SK-N-DZ (cell line): ENCODE measurements around the gene RRM2. TPM values are rescaled to one million over a fixed set of nuclear protein-coding genes. Genes with fewer than 3 reads are reported as not detected.

ENCODE experiments used
- DNase-seq: peaks from one replicate; pipeline ENCODE4 v3.0.0-alpha.2; 2015; ENCODE audit warnings: low spot score
- polyA plus RNA-seq, 2 experiments: library from polyadenylated mRNA; depleted of rRNA; stranded (reverse); fragments of >200 nt; gene quantifications; 2 replicates each; pipeline ENCODE4 v1.2.3, GENCODE V29; 2014

RRM2 gene
- polyA plus RNA-seq (2014; cell fraction: cytosol; rRNA removed), result 126 and 131 TPM in 2 replicates
- 60.6 and 127 TPM in 2 replicates for polyA plus RNA-seq (2014; cell fraction: nucleus; rRNA removed)

DNA sequence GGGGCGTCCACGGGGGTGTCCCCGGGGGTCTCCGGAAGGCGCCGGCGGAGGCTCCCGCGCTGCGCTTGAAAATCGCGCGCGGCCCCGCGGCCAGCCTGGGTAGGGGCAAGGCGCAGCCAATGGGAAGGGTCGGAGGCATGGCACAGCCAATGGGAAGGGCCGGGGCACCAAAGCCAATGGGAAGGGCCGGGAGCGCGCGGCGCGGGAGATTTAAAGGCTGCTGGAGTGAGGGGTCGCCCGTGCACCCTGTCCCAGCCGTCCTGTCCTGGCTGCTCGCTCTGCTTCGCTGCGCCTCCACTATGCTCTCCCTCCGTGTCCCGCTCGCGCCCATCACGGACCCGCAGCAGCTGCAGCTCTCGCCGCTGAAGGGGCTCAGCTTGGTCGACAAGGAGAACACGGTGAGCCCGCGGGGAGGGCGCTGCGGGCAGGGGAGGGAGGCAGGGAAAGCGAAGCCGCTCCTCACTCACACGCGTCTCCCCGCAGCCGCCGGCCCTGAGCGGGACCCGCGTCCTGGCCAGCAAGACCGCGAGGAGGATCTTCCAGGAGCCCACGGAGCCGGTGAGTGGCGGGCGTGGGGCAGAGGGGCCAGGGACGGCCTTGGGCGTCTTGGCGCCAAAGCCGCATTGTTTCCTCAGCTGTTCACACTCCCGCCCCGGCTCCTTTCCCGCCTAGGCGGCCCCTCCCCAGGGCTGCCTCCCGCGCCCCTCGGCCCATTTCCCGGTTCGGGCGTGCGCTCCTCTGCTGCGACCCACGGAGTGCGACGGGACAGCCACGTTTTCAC, at the start of gene RRM2:
Gene RRM2 (plus strand): TSS at position 240 of the 781 bp plus-strand sequence. CDS start 60 bp downstream, at position 300.
- peak; percentile 96 for DNase-seq

DNA sequence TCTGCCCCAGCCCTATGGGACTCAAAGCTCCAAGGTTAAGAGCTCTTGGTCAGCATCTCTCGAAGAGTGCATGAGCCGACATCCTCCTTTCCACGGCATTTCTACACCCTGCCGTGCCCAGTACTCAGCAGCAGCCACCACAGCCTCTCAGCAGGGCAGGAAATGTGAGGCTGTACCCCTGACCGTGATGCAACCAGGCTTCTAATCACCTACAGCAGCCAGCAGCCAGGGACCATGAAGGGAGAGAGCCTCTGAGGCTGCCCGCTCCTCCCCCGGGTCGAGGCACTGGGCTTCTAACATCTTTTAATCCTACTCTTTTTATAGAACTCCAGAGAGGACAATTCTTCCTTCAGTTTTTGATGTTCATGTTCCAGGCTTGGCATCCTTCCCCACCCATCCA, 48.8 kb upstream of the RRM2 start:
- no peak for DNase-seq

DNA sequence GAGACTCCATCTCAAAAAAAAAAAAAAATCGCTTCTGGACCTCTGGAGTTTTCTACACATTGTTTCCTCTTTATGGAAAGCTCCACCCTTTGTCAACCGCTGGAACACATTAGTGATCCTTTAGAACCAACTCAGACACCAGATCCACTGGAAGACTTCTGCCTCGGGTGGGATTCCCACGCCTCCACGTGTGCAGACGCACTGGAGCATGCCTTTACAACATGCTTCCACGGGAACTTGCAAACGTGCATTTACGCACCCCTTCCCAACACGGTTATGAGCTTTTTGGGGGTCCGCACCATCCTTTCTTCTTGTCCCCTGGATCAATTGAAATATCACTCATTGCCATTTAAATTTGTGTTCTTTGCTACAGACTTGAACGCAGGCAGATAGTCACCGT, 47.4 kb upstream of the RRM2 start:
- no peak for DNase-seq

DNA sequence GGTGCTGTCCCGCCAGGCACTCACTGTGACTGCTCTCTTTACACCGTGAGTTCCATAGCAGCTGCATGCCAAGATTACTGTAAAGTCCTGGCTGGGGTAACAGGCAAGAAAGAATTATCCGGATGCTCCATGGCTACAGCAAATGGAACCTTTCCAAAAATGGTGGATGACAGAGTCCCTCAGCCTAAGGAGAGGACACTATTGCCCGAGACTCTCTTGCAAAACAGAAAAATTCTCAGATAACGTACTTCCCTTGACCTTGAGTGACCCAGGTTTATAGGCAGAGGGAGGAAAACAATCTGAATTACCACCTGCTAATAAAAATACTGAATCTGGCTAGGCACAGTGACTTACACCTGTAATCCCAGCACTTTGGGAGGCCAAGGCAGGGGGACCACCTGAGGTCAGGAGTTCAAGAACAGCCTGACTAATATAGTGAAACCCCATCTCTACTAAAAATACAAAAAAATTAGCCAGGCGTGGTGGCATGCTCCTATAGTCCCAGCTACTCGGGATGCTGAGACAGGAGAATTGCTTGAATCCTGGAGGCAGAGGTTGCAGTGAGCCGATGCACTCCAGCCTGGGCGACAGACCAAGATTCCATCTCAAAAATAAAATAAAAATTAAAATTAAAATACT, 46.8 kb upstream of the RRM2 start:
- no peak for DNase-seq

DNA sequence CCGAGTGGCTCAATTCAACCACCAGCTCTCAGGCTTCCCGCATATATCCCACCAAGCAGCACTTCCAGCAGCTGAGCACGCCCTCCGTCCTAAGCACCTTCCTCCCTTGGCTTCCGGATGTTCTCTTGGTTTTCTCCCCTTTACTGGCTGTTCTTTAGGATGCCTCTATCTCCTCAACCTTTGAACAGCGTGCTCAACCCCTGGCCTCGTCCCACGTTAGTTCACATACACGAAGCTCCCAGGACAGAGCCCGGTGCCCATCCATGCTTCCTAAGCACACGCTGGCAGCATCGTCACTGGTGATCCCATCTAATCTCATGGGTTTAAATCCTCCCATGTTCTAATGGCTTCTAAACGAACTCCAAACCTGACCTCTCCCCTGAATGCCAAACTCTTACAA, 46.0 kb upstream of the RRM2 start:
- DNase-seq, result no peak

DNA sequence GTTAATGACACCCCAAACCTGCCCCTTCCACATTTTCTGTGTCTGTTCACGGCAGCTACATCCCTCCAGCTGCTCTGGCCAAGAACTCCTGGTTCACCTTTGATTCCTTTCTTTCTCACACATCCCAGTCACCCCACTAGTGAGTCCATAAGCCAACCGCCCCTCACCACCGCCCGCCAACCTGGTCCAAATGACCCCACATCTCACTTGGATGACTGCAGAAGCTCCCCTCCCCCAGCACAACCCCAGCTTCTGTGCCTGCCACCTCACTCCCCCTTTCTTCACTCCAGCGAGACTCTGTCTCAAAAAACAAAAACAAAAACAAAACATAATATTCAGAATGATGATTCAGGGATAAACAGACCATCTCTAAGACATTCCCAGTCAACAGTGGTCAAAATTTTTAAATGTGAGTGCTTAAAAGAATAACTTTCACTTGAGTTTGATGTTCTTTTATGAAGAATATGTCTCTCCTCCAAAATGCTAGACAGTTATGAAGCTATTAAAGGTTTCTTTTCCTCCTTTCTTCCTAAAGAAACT, 45.5 kb upstream of the RRM2 start:
- DNase-seq, result no peak

DNA sequence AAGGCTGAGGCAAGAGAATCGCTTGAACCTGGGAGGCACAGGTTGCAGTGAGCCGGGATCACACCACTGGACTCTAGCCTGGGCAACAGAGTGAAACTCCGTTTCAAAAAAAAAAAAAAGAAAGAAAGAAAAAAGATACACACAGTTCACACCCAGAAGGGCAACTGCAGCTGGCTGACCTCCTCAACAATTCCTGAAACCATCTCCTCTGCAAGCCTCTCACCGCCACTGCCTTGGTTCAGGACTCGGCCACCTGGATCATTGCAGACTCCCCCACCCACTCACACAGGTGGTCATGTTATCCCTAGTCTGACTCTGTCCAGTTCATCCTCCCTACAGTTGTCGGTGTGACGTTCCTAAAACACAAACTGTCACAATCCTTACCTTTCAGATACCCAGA, 44.5 kb upstream of the RRM2 start:
- DNase-seq, result no peak

DNA sequence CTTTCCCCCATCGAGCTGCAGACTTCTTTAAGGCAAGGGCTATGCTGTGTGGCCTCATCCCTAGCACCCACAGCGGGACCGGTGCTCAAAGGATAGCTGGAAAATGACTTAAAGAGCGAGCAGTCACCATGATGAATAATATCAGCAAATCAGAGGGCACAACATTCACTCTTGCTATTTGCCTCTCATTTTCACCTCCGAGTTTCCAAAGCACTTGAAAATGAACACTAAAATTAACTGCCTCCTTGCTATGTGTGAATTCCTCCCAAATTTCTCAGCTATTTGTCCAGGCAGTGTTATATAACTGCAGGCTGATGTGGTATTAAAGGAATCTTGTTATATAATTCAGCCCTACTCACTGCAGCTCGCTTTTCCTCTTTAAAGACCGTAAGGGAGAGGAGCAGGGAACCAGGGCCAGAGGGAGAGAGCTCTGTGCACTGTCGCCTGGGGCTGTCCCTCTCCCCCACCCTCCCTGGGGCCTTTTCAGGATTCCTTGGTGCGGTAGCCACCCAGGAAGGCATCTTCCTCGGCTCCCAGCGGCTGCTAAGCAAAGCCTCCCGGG, 43.8 kb upstream of the RRM2 start:
- DNase-seq, result no peak

DNA sequence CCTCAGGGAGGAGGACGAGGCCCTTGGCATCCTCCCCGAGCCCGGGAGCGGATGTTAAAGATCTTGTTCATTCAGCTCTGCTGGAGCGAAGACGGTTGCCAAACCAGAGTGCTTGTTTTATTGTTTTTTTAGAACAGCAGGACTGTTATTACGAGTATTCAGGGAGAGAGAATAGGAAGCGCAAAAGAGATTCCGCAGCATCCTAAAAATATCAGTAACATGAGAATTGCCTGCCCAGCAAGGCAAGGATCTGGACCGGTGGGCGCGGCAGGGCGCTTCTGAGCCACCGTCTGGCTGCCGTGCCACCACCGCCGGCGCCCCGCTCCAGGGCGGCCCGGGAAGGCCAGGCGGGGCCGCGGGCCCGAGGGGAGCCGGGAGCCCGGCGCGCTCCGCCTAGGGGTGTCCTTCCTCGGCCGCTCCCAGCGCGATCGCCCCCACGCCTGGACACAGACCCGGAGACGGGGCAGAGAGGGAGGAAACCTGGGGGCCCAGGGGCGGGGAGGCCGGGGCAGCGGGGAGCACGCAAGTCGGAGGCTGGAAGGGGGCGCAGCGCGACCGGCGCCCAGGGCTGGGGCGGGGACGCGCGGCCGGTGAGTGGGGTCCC, 43.2 kb upstream of the RRM2 start:
- DNase-seq, result no peak

DNA sequence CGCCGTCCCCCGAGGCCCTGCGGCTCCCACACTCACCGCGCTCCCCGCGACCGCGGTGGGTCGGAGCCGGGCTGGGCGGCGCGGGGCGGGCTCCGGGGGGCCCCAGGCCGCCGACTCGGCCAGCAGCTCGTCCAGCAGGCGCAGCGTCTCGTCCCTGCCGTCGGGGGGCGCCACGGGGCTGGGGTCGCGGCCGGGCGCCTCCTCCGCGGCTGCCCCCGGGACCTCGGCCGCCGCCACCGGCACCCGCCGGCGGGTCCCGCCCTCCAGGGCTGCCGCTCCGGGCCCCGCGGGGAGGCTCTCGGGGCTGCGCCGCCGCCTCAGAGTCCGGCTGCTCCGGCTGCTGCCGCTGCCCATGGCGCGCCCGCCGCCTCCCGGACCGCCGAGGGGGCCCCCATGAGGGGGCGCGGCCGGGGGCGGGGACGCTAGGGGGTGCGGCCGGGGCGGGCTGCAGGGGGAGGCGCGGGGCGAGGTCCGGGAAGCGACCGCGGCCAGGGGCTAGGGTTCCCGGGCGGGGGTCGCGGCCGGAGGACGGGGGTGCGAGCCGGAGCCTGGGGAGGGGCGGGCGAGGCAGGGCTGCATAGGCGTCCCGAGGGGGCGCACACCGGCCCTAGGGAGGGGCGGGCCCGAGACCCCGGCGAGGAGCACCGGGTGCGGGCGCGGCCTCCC, 42.5 kb upstream of the RRM2 start, which contains the start of gene CYS1:
Gene CYS1 (minus strand): TSS at position 542 of the 666 bp plus-strand sequence. CDS start 188 bp downstream, at position 354.
- DNase-seq, result no peak

DNA sequence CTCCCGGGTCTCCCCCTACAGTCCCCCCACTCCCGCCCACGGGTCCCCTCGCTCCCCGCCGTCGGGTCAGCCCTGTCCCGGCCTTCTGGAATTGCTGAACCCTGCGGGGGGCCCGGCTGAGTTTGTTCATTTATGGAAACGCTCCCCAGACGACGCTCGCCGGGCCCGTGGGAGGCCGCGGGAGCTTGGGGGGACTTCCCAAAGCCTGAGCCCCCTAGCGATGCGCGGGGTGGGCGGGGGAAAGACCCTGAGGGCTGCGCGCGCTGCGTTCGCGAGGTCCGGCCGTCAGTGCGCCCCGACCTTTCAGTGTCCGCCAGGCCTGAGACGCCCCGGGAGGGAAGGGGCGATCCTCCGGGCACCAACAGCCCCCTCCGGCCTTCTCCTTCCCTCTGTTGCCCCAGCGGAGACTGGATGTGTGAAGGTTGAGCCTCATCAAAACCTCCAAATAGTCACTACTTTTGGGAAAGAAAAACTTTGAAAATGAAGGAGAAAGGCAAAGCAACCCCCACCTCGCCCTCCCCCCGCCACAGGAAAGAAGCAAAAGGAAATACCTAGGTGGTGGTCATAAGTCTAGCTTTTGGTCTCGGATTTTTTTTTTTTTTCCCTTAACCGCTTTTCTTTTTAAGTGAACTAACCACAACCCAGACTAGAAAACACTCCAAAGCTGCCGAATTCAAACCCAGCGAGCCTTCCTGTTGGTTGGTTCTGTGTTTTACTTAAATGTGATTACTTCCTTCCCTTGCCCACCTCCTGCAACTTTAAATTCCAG, 41.8 kb upstream of the RRM2 start:
- DNase-seq, result no peak

DNA sequence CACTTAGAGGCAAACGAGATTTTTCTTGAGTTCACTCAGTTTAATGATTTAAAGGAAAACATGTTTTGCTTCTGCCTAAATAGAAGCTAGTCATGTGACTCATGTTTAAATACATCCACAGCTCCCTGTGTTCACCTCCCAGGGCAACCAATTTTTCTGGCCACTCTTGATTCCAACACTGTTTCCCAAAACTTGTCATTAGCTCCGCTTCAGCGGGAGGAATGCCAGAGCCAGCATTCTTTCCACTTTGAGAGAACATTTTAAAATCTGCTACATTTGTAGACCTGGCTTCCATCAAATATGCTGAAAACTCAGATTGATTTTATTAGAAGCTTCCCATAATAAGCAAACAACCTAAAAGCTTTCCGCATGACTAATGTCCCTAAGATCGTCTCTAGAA, 39.5 kb upstream of the RRM2 start:
- DNase-seq, result no peak

DNA sequence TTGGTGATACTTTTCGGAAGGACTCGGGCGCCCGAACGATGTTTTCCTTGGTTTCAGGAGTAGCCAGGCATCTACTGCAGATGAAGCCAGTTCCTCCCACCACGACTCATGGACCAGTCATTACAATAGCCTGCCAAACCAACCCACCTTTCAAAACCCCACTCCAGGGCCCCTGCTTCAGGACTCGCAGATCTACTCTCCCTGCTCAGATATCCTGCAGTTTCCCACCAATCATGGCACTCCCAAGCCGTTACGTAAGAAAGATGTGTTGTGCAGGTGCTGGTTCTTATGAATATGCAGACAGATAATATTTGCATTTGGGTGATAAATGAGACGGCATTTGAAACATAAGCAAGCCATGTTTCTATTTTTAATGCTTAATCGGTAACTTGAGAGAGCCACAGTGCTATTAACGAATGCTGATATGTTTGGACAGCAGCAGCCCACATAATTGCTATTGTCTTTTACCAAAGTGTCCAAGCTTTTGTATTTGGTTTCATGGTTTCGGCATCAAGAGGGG, 38.8 kb upstream of the RRM2 start:
- no peak for DNase-seq

DNA sequence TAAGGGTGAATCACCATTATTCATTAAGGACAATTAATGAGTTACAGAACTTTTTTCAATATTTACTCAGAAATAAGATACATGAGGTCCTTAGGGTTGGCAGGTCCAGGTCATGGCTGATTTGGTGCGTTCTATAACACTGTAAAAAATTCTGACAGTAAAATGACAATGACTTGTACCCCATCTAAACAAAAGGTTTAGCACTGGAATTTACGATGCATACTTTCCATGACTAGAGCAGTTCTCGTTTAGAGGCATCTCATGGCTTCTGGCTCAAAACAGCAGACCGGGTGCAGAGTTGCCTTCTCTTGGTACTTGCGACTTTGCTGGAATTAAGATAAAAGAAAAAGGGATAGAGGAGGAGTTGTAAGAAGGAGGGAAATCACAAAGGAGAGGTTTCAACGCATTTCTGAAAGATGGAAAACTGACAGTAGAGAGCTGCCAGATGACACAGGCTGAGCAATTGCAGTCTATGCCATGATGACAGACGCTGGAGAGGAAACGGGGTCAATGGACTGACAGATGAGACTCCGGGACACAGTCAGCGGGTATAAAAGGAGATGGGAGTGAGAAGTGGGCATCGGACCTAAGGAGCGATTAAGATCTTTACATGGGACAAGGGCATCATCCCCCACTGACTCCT, 38.2 kb upstream of the RRM2 start:
- DNase-seq, result no peak

DNA sequence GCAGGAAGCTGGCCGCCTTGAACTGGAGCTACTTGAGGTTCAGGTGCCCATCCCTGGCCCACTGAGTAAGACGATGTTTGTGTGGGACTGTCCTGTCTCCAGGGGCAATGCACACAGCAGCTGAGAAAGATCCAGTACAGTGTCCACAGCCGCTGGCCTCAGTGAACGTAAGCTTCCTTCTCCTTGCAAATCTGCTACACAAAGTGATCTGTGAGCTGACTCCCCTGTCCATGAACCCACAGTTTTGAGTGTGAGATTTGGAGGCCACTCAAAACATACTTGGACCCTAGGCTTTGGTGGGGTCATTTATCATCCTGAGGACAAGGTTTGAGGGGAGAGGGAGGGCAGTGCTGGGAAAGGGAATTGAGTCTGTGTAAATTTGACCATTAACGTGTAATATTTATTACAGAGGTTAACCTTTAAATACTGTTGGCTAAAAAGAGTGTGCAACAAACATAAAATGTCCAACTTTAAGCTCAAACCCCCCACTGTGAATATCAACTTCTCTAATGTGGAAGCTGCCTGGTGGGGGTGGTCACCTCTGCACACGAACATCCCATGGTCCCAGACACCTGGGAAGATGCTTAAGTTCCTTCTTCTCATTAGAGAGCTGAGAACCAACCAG, 37.4 kb upstream of the RRM2 start:
- no peak for DNase-seq

DNA sequence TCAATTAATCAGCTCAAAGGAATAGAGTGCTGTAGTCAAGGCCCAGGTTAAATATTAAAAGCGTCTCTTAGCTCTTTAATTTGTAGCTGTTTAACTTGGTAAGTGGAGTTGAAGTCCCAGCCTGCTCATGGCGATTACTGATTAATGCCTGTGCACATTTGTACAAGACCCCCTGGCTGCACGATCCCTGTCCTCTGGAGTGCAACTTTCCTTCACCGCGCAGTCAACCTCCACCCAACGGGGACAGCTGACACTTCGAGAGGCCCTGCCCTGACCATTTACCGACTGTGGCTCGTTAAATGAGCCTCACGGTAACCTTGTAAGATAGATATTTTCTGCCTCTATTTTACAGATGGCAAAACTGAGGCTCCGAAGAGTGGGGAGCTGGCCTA, 36.9 kb upstream of the RRM2 start:
- no peak for DNase-seq

DNA sequence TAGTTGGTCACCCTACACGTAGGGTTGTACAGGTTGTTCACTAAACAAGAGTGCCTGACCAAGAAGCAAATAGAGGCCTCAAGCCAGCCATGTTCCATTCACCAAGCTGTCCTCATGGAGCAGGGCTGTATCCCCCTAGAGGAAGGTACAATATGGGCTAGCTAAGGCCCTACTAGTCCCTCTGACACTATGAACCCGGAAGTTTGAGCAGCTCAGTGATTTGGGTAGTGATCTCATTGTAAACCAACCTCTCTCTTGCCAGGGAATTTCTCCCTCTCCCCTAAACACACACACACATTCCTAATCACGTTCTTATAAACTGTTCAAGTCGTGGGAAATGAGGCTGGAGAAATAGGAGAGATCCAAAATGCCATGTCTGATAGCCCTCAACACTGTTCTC, 35.6 kb upstream of the RRM2 start:
- DNase-seq, result no peak

DNA sequence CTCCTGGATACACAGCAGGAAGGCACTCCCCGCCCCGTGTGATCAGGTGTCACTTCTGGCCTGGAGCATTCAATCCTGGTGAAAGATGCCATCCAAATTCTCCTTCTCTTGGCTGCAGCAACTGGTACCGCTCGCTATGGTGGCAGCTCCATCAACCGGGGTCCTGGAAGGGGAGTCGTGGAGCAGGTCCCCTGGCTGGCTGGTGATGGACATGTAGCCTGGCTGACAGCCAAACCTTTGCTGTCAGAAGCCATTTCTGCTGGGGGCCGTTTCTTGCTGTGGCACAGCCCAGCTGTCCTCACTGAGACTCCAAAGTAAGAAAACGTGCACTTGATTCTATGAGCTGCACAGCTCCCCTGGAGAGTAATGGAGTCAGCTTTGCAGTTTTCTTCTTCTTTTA, 35.2 kb upstream of the RRM2 start:
- no peak for DNase-seq

DNA sequence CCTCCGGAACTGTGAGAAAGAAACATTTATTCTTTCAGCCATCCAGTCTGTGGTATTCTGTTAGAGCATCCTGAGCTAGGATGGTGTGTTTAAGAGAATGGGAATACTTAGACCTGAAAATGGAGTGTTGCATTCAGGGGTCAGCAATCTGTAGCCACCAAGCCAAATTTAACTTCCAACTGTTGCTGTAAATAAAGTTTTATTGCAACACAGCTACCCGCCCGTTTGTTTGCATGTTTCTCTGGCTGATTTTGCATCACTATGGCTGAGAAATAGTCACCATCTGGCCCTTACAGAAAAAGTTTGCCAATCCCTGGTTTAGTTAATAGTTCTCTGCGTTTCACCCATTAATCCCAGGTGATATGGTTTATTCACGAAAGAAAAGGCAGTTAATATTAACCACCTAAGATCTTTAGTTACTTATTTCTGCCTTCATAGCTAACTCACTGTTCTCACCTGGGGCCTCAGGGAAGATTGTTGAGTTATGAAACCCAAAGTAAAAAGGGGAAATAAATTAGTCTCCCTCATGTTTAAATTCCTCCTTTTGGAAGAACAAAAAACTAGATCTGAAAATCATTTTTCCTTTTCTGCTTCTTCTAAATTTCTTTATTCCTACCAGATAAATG, 32.9 kb upstream of the RRM2 start:
- DNase-seq, result no peak
